Stimulated activated CD8-positive, alpha-beta memory T cell treated with anti-CD3 and anti-CD28 coated beads, Interleukin-7, amount 100 ng/mL, for 48 hours (primary cell): ENCODE data around the gene MAPRE2.

Source experiments
- DNase-seq, 2 donors: peaks; one replicate each; pipeline ENCODE4 v3.0.0-alpha.2; 2020; ENCODE audit warnings: low read depth in 1 of 2; ENCODE audit errors: extremely low read depth in 1 of 2

MAPRE2 gene

DNA sequence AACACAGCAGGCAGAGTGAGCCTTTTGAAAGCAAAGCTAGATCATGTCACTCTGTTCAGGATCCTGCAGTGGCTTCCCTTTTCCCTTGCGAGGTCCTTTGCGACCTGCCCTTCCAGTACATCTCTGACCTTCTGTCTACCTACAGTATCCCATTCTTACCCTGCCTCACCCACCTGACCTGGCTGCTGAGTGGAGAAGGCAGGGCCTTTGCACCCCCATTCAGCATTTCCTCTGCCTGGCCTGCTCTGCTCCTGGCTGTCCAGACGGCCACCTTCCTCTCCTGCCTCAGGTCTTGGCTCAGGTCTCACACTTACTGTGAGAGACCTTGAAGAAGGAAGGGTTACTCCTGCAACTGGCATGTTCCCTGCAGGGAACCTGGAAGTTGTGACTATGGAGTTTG lies 77.4 kb downstream of the MAPRE2 start:
- no peak for DNase-seq

DNA sequence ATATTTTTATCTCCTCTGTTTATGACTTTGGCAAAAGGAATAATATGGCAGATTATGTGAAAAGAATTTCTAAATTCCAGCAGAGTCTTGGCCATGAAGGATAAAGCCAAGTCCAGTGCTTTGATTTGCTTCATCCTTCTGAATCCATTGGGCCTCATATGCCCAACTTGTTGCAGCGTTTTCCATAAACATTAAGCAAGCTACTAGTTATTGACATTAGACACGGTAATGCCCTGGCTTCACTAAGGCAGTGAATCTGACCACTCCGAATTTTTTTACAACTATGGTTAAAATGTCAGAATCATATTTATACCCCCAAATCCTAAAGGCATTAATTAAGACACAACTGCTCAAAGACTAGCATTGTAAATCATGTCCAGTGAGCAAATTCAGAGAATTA lies 79.8 kb downstream of the MAPRE2 start:
- no peak for DNase-seq

DNA sequence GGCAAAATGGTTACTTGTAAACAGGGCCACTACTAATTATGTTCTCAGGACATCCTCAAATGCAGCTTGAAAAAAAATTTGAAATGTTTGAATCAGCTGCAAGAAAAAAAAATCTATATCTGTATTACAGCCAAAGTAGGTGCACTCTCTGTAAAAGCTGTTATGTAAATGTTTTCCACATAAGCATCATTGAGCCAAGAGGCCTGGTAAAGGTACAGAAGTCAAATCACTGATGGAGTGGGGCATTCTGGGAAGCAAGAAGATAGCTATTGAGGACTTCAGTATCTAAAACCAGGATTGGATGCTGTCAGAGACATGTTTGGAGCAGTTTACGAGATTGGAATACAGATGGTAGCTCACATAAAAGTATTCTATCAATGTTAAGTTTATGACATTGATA lies 80.3 kb downstream of the MAPRE2 start:
- DNase-seq: no peak

DNA sequence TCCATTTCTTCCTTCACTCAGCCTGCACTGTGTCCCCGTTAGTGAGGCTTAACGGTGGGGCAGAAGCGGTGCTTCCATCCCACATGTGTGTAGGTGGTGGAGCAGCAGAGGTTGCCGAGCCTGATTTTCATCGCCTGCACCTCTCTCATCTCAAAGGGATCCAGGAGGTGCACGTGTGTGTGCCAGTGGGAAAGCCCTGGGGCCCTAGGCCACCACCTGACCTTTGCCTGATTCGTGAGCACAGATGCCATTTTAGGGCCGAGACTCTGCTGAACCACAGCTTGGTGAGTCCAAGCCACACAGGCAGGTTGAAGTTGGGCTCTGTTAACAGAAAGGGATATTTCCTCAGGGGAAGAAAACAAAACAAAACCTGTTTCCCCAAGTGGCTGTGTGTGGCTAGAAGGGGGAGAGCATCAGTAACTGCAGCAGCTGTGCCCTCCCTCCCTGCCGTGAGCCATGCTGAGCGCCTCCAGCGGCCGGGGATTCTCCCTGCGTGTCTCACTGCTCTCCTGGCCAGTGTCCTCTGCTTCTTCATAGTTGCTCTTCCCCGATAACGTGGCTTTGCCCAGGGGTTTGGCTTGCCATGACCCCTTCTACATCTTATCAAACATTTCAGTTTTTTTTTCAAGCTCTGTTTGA lies 81.5 kb downstream of the MAPRE2 start:
- DNase-seq: peak in 1 of 2 donors; percentile 9

DNA sequence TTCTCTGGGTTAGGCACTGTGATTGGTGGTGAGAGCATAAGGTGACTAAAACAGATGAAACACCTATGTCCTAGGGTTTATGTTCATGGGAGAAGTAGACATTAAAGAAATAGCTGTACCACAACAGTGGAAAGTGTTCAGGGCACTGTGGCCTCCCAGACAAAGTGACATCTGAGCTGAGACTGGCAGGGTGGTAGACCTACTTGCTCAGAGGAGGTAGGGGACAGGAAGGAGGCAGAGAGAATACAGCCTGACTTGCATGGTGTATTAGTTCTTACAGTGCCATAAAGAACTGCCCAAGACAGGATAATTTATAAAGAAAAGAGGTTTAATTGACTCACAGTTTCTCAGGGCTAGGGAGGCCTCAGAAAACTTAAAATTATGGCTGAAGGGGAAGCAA lies 82.6 kb downstream of the MAPRE2 start:
- DNase-seq: no peak

DNA sequence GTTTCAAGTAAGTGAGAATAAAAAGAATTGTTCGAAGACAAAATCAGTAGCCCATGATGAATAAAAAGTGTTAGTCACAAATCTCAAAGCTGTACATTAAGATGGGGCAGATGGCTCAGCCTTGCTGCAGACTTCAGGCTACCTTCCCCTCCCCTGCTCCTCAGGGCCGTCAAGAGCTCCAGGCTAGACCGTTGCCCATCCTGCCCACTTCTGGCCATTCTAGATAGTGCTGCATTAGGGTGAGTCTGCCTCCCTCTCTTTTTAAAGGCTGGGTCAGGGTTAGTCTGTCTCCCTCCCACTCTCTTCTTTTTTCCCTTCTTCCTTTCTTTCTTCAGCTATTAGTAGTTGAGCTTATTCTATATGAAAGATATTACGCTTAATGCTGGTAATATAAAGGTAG lies 86.0 kb downstream of the MAPRE2 start:
- DNase-seq: no peak

DNA sequence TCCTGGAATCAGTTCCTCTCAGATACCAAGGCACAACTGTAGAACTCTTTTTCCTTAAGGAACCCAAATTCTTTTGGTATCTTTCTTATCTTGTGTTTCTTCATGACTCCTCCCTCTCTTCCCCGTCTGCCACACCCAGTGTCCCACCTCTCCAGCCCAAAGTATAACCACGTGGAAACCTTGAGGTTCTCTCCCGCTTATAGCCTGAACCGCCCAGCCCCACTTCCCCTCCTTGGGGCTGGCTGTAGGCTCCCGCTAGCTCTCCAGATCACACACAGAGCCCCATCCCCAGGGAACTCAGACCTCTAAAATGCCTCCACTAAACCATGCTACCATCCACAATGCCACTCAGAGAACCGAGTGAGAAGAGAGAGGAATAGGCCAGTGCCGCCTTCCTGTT lies 87.5 kb downstream of the MAPRE2 start:
- no peak for DNase-seq

DNA sequence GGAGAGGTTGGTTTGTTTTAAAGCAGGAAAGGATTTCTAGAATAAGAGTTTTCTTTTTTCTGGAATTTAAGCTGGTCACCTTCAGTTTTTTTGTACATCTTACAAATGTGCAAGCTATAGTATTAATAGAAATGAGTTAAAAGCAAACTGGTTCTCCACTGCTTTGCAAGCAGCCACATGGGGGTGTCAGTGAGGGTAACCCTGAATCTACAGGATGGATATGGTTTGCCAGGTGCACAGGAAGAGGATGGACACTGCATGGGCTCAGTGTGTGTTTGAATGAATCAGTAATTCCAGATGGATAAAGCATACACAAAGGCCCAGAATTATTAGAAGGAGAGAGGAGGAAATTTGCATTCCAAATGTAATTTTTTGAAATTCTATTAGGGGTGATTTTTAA lies 89.0 kb downstream of the MAPRE2 start:
- no peak for DNase-seq

DNA sequence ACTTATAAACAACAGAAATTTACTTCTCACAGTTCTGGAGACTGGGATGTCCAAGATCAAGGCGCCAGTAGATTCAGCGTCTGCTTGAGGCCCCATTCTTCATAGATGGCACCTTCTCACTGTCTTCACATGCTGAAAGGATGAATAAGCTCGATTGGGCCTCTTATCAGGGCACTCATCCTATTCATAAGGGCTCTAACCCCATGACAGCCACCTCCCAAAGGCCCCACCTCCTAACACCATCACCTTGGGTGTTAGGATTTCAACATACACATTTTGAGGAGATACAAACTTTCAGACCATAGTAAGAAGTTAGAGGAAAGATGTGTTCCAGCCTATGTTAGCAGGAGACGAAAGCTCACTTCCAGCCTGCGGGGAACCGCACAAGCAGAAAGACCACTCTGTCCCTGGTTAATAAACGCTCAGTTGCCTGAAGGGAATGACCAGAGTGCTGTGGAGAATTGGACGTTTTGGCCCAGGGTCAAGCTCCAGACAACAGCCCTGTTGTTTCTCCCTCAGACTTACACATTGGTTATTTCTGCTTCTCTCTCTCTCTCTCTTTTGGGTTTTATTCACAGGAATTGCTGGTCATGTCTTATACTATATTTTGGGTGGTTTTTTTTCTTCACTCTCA lies 90.3 kb downstream of the MAPRE2 start:
- DNase-seq: no peak

DNA sequence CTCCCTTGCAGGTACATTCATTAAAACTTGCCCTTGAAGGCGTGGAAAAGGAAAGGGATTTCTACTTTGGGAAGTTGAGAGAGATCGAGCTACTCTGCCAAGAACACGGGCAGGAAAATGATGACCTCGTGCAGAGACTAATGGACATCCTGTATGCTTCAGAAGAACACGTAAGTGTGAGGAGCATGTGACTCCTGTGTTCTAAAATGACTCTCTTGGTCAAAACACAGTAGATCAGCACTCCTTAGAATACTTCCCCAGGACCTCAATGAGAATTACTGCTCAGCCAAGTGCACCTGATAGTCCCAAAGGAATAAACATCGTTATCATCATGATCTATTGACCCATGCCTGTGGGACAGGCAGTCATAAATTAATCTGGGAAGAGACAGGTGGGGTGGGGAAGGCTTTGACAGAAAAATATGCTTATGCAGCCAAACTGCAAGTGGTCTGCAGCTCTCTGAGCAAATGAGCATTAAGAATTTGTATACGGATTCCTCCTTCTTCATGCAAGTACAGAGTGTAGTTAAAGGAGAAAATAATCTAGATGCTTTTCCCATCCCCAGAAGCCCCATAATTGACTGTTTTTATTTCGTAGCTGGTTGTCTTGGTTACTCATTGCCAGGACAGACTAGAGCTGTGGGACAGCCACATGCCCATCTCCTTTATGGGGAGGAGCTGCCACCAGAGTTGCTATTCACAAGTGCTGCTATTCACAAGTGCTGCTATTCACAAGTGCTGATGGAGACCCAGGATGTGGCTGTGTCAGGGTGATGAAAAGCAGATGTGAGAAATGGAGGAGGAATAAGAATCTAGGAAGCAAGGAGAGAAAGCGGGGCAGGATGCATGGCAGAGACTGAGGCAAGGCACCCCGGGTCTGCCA lies 91.0 kb downstream of the MAPRE2 start:
- DNase-seq: no peak

DNA sequence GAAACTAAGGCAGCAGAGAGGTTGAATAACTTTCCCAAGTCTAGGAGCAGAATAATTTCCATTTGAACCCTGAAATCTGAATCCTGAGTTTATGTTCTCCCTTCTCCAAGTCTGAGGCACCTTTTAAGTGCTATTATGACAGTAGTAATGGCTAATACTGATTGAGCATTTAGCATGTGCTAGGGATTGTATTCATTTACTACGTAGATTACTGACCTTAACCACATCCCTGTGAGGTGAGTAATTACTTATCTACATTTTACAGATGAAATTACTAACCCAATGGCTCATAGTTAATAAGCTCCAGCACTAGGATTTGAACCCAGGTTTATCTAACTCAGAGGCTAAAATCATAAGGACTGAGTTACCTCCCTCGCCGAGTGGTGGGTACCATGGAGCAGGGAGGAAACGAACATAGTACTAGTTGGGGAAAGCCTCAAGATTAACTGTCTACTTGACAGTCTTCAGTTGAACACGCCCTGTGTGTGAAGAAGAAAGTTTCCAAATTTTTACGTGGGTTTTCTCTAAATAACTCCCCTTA lies 93.0 kb downstream of the MAPRE2 start:
- DNase-seq: no peak

DNA sequence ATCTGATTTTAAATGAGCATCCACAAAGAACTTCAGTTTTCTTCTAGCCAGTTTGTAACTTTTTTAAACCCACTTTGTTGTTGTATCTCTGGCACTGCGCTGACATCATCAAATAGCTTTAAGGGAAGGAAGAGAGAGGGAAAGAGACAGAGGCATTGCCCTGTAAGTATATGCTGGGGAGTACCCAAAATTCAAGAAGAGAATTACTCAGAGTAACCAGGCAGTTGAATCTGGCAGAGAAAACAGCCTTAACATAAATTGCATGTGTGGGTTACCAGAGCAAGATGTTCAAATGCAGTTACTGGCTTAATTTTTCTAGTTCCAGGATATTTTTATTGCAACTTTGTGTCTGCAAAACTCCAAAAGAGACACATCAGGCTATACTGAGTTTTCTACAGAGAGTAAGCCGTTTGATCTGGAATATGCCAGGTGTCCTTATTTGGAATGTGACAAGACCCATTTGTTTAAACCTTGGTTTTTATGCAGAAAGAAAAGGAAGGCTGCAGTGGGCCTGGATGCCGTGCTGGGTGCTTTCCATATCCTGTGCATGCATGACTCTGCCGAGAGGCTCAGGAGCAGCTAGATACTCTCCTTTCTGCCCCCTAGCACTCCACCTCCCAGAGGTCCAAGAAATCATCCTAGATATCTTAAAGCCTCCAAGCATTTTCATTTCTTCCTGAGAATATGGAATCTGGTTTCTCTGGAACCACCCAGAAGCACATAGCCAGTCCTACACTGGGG lies 93.7 kb downstream of the MAPRE2 start:
- no peak for DNase-seq

DNA sequence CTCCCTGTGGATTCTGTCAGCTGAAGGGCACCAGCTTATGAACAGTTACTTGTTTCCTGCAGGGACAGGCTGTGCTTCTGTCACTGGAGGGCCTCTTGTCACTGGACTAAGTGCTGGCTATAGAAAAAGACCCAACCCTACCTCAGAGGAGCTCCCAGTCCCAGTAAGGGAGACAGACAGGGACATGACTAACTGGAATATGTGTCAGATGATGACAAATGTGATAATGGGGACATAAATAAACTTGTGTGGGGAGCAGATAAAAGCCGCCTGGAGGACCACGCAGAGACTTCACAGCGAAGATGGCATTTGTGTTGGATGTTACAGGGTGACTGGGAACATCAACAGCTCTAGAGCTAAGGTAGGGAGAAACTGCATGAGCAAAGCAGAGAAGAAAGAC lies 95.0 kb downstream of the MAPRE2 start:
- DNase-seq: no peak

DNA sequence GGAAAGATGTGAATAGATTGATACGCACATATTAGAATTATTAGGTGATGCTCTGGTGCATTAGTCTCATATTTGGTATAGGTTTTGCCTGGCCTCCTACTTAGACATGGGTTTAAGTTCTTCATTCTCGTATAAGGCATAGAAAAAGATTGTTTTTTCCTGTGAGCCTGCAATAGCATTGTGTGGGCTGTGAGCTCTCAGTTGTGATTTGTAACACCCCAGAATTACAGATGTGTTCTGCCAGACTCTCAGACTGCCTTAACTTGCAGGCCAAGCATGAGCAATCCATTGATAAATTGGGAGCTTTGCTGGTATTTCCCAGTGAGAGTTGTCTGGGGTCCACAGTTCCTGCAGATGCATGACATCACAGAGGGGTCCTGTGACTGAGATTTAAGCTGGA lies 95.7 kb downstream of the MAPRE2 start:
- DNase-seq: no peak

DNA sequence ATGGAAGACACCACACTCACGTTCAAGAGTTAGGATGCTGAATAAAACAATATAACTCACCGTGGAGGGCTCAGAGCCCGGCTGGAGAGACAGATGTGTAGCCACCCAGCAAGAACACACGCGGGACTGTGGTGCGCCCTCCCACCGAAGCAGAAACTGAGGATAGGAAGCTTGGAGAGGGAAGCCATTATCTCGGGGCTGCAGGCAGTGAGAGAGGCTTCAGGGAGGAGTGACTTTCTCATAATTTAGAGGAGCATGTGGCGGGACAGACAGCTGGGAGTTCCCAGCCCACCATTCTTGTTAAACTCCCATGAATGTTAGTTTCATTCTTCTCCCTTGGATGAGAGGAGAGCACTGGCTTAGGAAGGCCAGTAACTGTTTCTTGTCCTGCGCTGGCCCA lies 96.4 kb downstream of the MAPRE2 start:
- no peak for DNase-seq

DNA sequence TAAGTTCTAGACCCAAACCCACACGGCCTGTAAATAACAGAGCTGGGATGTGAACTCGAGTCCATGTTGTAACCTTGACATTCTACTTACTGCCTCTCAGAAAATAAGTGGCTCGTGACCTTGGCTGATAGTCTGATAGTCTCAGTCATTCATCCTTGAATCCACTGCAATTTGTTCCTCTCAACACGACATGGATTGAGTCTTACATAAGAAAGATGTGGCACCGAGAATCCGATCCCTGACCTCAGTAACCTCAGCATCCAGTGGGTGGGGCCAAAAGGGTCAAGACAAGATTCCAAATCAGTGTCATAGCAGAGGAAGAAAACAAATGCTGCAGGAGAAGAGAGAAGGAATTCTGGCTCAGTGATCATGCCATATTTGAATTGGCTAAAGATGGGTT lies 97.6 kb downstream of the MAPRE2 start:
- DNase-seq: no peak

DNA sequence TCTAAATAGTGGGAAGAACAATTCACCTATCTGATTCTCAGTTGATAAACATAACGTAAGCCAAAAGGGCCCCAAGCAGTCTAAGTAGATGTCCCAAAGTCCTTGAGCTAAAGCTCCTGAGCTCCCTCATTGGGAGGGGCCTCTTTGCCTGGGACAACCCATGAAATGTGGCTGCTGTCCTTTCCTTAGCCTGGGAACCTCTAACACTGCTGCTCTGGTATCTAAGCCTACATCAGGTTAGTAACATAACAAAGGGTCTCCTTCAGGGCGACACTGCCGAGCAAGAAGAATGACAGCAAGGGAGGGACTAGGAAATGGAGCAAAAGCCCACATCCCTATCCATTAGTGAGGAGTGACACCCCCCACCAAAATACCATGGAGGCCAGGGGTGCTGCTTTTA lies 98.3 kb downstream of the MAPRE2 start:
- DNase-seq: no peak

DNA sequence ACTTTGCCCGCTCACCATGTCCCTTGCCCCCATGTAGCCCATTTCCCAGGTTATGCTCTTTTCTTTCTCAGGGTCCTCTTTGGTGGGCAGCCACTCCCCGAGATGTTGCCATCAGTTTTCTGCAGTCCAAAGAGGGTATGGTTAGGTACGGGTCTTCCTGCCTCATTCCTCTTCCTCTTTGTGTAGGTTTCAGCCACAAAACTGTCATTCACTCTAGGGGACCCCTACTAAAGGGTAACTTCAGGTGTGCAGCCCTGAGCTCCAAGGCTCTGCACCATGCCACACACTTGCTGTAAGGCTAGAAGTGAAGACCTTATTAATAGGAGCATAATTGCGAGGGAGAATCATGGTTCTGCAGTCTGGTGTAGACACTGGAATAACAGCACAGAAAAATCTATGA lies 99.9 kb downstream of the MAPRE2 start:
- DNase-seq: no peak

DNA sequence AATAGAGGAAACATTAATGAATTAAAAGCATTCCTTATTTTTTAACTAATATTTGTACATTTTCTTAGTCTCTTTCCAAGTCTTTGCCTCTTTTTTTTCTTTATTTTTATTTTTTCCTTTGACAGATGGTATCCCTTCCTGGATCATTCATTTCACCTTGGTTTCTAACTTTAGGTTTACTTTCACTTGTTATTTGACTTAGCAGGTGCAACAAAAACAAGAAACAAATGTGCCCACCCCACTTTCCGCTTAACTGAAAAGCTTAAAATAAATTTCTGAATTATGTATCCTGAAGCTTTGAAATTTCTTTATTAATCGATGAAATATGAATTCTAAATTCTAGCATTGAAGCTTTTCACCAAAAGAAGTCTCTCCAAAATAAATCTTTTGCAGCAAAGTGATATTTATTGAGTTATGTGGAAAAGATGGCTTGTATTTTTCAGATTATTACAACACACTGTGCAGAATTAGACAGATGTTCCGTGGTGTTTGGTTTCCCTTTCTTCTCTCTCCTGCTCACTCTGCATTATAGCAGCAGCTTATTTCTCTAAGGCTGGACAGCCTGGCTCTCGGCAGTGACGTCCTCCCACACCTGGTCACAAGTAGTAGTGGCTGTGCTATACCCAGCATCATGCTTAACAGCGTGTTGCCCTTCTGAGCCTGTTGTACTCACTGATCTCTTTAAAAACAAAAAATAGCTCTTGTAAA lies 100.5 kb downstream of the MAPRE2 start:
- no peak for DNase-seq

DNA sequence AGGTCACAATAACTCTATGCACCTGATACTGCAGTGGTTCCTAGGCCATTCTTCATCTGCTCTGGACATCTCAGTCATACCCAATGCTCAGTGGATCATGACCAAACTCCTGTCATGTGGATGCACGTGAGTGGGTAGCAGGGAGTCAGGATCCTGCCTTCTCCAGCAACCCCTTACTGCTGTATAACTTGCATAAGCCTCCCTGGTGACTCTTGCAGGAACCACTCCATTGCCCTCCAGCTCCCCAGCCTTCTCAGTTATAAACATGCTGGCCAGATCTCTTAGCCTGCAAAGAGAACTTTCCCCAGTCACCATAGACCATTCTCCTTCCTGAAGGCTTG lies 101.0 kb downstream of the MAPRE2 start:
- no peak for DNase-seq
